Uterus (tissue), 4 donors: Measurements from ENCODE around the gene PCP4. TPM values are rescaled to one million over a fixed set of nuclear protein-coding genes. Genes with fewer than 3 reads are reported as not detected.

Source experiments
- DNase-seq, 2 donors: peaks; one replicate each; pipeline ENCODE4 v3.0.0-alpha.2; 2019 to 2020
- H3K27ac ChIP-seq, 2 donors: fragments of 200-600 bp; sonication (generic); 1 replicate in 1 of 2; 2 replicates in 1 of 2; pipeline ENCODE4 v1.5.1; 2016 to 2018
- H3K27me3 ChIP-seq, 2 donors: fragments of 200-600 bp; sonication (generic); one replicate each; pipeline ENCODE4 v1.5.1; 2018 to 2019; ENCODE audit warnings: control low read depth in 1 of 2
- H3K36me3 ChIP-seq, 2 donors: fragments of 200-600 bp; sonication (generic); one replicate each; pipeline ENCODE4 v1.5.1; 2019; ENCODE audit warnings: control low read depth in 1 of 2
- H3K4me1 ChIP-seq, 2 donors: fragments of 200-600 bp; sonication (generic); one replicate each; pipeline ENCODE4 v1.5.1; 2018 to 2019; ENCODE audit warnings: control low read depth in 1 of 2
- H3K4me3 ChIP-seq, 2 donors: fragments of 200-600 bp; sonication (generic); 1 replicate in 1 of 2; 2 replicates in 1 of 2; pipeline ENCODE4 v1.5.1; 2018 to 2019; ENCODE audit warnings: mild to moderate bottlenecking in 1 of 2
- H3K9me3 ChIP-seq, 2 donors: fragments of 200-600 bp; sonication (generic); one replicate each; pipeline ENCODE4 v1.5.1; 2019; ENCODE audit warnings: control low read depth in 1 of 2
- POLR2A ChIP-seq, 2 donors: fragments of 450-650 bp; IDR thresholded peaks; one replicate each; pipeline ENCODE4 v1.6.1; 2016; ENCODE audit warnings: antibody characterized with exemption in 2 of 2, mild to moderate bottlenecking in 1 of 2, moderate library complexity in 1 of 2
- intact Hi-C: fragments of 100-400 bp; cut with DNase I; formaldehyde crosslinking; loops from one replicate; pipeline ENCODE4 v1.15.1; 2023; ENCODE audit warnings: low total_unique reads
- total RNA-seq, 4 donors: library from RNA; depleted of rRNA in 3 of 4; stranded (reverse); fragments of >200 nt in 3 of 4; gene quantifications; one replicate each; pipeline versions ENCODE4 v1.1.0 to v1.2.4, GENCODE V29; 2014 to 2023
- TF ChIP-seq, protein P1 (sequence below), 4 experiments: fragments of 200-600 bp in 2 of 4; fragments of 450-650 bp in 2 of 4; sonication (generic) in 2 of 4; IDR thresholded peaks; one replicate each; pipeline ENCODE4 v1.5.1; 2016 to 2019; ENCODE audit warnings: antibody characterized with exemption in 4 of 4, mild to moderate bottlenecking in 2 of 4, moderate library complexity in 1 of 4
- donor health status: DM: yes; HTN: yes; CAD: no.

The PCP4 gene
- total RNA-seq, 4 donors from 2014 or later = 5.3 to 35.9 (median 20.3) TPM

DNA sequence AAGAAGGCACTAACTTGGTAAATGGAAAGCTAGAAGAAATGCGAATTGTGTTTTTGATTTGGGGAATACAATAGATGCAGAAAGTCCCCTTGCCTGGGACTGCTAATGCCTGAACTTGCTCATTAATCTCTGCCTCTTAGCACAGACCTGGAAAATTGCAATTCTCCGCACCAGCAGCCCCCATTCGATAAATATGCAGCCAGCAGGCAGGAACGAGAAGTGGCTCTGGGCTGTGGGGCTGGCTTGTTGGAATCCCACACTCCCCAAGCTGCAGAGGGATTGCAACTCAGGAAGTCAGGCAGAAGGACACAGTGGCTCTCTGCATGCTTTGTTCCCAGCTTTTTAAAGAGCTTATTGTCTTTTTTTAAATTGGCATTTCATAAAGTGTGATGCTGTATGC lies 51.3 kb downstream of the PCP4 start:
- no peak for TF ChIP-seq POLR2A (IDR thresholded peaks at IDR 0.05)
- TF ChIP-seq, protein P1, sequence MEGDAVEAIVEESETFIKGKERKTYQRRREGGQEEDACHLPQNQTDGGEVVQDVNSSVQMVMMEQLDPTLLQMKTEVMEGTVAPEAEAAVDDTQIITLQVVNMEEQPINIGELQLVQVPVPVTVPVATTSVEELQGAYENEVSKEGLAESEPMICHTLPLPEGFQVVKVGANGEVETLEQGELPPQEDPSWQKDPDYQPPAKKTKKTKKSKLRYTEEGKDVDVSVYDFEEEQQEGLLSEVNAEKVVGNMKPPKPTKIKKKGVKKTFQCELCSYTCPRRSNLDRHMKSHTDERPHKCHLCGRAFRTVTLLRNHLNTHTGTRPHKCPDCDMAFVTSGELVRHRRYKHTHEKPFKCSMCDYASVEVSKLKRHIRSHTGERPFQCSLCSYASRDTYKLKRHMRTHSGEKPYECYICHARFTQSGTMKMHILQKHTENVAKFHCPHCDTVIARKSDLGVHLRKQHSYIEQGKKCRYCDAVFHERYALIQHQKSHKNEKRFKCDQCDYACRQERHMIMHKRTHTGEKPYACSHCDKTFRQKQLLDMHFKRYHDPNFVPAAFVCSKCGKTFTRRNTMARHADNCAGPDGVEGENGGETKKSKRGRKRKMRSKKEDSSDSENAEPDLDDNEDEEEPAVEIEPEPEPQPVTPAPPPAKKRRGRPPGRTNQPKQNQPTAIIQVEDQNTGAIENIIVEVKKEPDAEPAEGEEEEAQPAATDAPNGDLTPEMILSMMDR (IDR thresholded peaks at IDR 0.05) = no peak
- no peak for DNase-seq
- H3K36me3 ChIP-seq = no peaks in the 10 kb centered on the region
- intact Hi-C loops = no loop called here
- no peaks in the 10 kb centered on the region for H3K9me3 ChIP-seq
- H3K4me3 ChIP-seq = no peak overlapping the region
- no peak overlapping the region for H3K27ac ChIP-seq
- no peaks in the 10 kb centered on the region for H3K27me3 ChIP-seq
- H3K4me1 ChIP-seq = no peaks in the 10 kb centered on the region

GRCh38 chr21:39923476-39923875 lies 56.2 kb downstream of the PCP4 start:
- H3K36me3 ChIP-seq = no peaks in the 10 kb centered on the region
- H3K9me3 ChIP-seq = no peaks in the 10 kb centered on the region
- TF ChIP-seq, protein P1 (IDR thresholded peaks at IDR 0.05) = no peak
- no peak for TF ChIP-seq POLR2A (IDR thresholded peaks at IDR 0.05)
- no peaks in the 10 kb centered on the region for H3K4me1 ChIP-seq
- DNase-seq = no peak
- no peak overlapping the region for H3K27ac ChIP-seq
- no peaks in the 10 kb centered on the region for H3K27me3 ChIP-seq
- intact Hi-C loops = no loop called here
- no peak overlapping the region for H3K4me3 ChIP-seq

DNA sequence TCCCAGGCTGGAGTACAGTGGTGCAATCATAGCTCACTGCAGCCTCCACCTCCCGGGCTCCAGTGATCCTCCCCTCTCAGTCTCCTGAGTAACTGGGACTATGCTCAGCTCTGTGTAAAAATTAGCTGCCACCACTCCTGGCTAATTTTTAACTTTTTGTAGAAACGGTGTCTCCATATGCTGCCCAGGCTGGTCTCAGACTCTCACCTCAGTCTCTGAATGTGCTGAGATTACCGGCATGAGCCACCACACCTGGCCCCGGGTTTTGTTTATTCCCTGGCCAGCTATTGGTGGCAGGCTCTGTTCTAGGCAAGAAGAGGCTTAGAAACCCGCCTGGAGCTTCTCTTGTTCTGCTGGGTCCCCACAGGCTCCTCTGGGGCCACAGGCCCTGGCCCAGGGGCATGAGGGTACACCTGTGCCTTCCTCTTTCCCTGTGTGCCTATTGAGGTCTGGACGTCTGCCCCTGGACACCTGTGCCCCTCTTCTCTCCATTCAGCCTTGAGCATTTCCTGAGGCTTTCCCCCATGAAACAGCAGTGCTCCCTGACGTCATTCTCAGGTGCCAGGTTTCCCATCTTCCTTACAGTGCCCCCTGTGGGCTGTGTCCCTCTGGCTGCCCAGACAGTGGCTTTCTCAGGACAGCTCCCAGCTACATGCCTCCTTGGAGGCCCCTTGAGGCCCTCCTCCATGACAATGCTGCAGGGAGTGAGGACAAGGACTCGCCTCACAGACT lies 57.5 kb downstream of the PCP4 start:
- TF ChIP-seq POLR2A (IDR thresholded peaks at IDR 0.05) = no peak
- TF ChIP-seq, protein P1 (IDR thresholded peaks at IDR 0.05) = no peak
- no peaks in the 10 kb centered on the region for H3K36me3 ChIP-seq
- no peaks in the 10 kb centered on the region for H3K4me1 ChIP-seq
- H3K27ac ChIP-seq = no peak overlapping the region
- H3K27me3 ChIP-seq = no peaks in the 10 kb centered on the region
- DNase-seq = no peak
- intact Hi-C loops = no loop called here
- H3K9me3 ChIP-seq = no peaks in the 10 kb centered on the region
- H3K4me3 ChIP-seq = no peak overlapping the region

DNA sequence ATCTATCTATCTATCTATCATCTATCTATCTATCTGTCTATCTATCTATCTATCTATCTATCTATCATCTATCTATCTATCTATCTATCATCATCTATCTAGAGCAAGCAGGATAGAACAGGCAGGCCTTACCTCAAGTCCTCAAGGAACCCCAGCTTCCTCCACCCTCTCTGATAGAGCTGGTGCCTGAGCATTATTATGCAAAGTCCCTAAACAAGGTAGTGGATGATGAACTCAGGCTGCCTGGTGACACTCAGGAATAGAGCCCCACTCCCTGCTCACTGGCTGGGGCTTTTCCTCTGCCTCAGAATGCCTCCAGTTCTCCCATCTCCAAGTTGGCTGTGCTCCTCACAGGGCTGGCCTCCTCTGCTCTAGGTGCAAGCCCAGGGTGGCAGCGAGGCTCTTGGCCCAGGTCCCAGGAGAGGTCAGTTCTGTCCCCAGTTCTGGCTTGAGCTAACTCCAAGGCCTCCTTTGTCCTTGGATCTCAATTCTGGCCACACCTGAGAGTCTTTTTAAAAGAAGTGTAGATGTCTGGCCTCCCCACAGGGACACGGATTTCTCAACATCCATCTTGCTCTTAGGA lies 60.2 kb downstream of the PCP4 start:
- Histone ChIP-seq H3K4me1 (no peaks in the 10 kb centered on the region), H3K9me3 (no peaks in the 10 kb centered on the region), H3K27me3 (no peaks in the 10 kb centered on the region), H3K4me3 (no peak overlapping the region), H3K36me3 (no peaks in the 10 kb centered on the region), H3K27ac (no peak overlapping the region)
- no peak for DNase-seq
- intact Hi-C loops = no loop called here
- TF ChIP-seq, protein P1 (IDR thresholded peaks at IDR 0.05) = no peak
- TF ChIP-seq POLR2A (IDR thresholded peaks at IDR 0.05) = no peak

DNA sequence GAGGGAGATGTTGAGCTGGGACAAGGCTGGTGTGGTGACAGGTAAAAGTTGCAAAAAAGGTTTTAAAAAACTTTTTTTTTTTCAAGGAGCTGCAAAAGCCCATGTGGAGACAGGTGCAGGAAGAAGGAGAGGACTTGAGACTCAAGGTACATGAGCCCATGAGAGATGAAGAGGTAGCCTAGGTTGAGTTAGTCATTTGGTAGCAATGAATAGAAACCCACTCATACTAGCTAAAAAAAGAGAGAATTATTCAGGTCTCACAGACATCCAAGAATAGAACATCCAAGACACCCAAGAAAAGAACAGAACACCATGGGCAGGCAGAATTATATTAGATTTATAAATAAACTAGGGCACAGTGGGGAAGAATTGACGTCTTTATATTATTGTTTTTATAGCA lies 65.1 kb downstream of the PCP4 start:
- H3K27ac ChIP-seq = no peak overlapping the region
- TF ChIP-seq, protein P1 (IDR thresholded peaks at IDR 0.05) = no peak
- no peak for TF ChIP-seq POLR2A (IDR thresholded peaks at IDR 0.05)
- H3K36me3 ChIP-seq = no peaks in the 10 kb centered on the region
- DNase-seq = no peak
- no peaks in the 10 kb centered on the region for H3K27me3 ChIP-seq
- no peaks in the 10 kb centered on the region for H3K9me3 ChIP-seq
- no peaks in the 10 kb centered on the region for H3K4me1 ChIP-seq
- intact Hi-C loops = no loop called here
- H3K4me3 ChIP-seq = no peak overlapping the region
